Calu3 (cell line): ENCODE results near the gene CACNG4. TPM values are rescaled to one million over a fixed set of nuclear protein-coding genes. Genes with fewer than 3 reads are reported as not detected.

ENCODE experiments used
- BruUV-seq: library from RNA; stranded (reverse); fragments of 400-500 nt; replicated peaks from 2 replicates; lab custom pipeline; 2021; lab: Mats Ljungman, UMichigan
- CTCF ChIA-PET: fragments of 300-600 bp; sonication (Branson Sonifier 250); formaldehyde crosslinking; loops from one replicate; lab custom pipeline; 2022; ENCODE audit warnings: antibody characterized with exemption; lab: Charles Lee
- DNase-seq: peaks from one replicate; pipeline ENCODE4 v3.0.0; 2022
- H3K27ac Mint-ChIP-seq: one replicate; pipeline ENCODE4 v1.8.0; 2022; ENCODE audit warnings: mixed read lengths; ENCODE audit not compliant: unreplicated experiment
- H3K27me3 Mint-ChIP-seq: one replicate; pipeline ENCODE4 v1.8.0; 2022; ENCODE audit warnings: mixed read lengths; ENCODE audit not compliant: unreplicated experiment
- H3K36me3 Mint-ChIP-seq: one replicate; pipeline ENCODE4 v1.8.0; 2022; ENCODE audit warnings: mild to moderate bottlenecking, moderate library complexity, mixed read lengths; ENCODE audit not compliant: insufficient read depth, unreplicated experiment
- H3K4me1 Mint-ChIP-seq: one replicate; pipeline ENCODE4 v1.8.0; 2022; ENCODE audit warnings: mild to moderate bottlenecking, low read depth, mixed read lengths; ENCODE audit not compliant: unreplicated experiment
- H3K4me3 Mint-ChIP-seq: one replicate; pipeline ENCODE4 v1.8.0; 2022; ENCODE audit warnings: mild to moderate bottlenecking, low read depth, moderate library complexity, mixed read lengths; ENCODE audit not compliant: unreplicated experiment
- H3K9me3 Mint-ChIP-seq: one replicate; pipeline ENCODE4 v1.8.0; 2022; ENCODE audit warnings: low read depth, mixed read lengths; ENCODE audit not compliant: unreplicated experiment
- intact Hi-C: fragments of 100-400 bp; cut with micrococcal nuclease; formaldehyde crosslinking; loops from one replicate; pipeline ENCODE4 v1.10.0; 2022; ENCODE audit not compliant: unreplicated experiment
- total RNA-seq: library from RNA; stranded (reverse); gene quantifications from 2 replicates; pipeline ENCODE4 v1.2.3, GENCODE V29; 2022
- TF ChIP-seq, protein P1 (sequence below): fragments of 200-600 bp; IDR thresholded peaks from one replicate; pipeline ENCODE4 v1.8.0; 2022; ENCODE audit warnings: antibody characterized with exemption; ENCODE audit not compliant: unreplicated experiment

The CACNG4 gene
- total RNA-seq, 1 experiment from 2014 or later: 3.8 TPM

DNA sequence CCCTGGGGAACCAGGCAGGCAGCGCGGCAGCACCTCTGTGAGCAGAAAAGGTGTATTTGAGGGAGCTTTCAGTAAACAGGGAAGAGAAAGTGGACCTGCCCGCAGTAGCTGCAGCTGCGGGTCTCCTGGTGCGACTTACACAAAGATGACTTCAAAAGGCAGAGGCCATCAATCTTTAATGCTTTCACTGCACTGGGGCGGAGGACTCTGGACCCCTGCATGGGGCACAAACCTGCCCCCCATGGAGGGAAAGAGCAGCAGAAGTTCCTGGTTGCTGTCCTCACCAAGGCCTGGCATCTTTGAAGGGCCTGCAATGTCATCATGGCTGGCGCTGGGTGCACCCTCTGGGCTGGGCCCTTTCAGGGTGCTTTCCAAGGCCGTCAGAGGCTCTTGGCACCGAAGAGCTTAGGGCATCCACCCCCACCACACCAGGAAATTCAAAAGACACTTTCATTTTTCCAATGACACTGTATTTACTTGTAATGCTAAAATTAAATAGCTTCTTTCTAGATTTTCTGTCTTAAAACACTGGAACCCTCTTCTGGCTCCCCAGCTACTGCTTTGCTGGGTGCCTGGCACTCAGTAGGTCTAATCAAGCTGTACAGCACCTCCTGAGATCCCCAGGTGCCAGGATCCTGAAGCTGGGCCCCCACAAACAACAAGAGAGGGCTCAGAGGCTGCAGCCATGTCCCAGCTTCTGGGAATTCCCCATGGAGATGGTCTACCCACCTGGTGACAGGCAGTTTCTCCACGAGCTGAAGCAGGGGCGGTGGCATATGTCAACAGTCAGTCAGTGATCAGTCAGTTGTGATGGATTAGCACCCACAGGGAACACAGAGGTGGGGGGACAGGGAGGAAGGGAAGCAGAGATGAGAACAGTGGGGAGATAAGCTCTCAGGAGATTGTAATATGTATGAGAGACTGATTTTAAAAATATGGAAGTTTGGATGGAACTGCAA lies 77.7 kb downstream of the CACNG4 start:
- TF ChIP-seq, protein P1, sequence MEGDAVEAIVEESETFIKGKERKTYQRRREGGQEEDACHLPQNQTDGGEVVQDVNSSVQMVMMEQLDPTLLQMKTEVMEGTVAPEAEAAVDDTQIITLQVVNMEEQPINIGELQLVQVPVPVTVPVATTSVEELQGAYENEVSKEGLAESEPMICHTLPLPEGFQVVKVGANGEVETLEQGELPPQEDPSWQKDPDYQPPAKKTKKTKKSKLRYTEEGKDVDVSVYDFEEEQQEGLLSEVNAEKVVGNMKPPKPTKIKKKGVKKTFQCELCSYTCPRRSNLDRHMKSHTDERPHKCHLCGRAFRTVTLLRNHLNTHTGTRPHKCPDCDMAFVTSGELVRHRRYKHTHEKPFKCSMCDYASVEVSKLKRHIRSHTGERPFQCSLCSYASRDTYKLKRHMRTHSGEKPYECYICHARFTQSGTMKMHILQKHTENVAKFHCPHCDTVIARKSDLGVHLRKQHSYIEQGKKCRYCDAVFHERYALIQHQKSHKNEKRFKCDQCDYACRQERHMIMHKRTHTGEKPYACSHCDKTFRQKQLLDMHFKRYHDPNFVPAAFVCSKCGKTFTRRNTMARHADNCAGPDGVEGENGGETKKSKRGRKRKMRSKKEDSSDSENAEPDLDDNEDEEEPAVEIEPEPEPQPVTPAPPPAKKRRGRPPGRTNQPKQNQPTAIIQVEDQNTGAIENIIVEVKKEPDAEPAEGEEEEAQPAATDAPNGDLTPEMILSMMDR: no peak
- no peaks in the 10 kb centered on the region for H3K9me3 Mint-ChIP-seq
- no peak for DNase-seq
- H3K4me3 Mint-ChIP-seq: no peak overlapping the region
- CTCF ChIA-PET: no interaction called here
- H3K36me3 Mint-ChIP-seq: no peaks in the 10 kb centered on the region
- peaks cover 58% of the 10 kb centered on the region for H3K27me3 Mint-ChIP-seq
- H3K4me1 Mint-ChIP-seq: no peaks in the 10 kb centered on the region
- intact Hi-C loops: no loop called here
- BruUV-seq: no TSS peak
- no peak overlapping the region for H3K27ac Mint-ChIP-seq

DNA sequence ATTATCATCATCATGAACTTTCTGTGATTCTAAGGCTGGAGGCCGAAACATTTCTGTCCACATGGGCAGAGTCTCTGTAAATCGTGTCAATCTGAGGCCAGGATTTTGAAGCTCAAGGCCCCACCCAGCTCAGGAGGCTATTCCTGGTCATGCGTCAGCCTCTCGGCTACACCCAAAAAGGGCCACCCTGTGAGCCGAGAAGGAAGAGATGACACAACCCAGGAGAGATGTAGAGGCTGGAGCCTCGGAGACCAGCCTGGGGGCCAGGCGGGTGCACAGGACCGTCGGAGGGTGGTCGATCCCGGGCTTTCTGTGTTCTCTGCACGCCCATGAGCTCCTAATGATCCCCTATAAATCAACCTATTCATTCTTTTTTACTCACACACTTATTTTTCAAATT lies 78.8 kb downstream of the CACNG4 start:
- DNase-seq: no peak
- Mint-ChIP-seq H3K27me3 (peaks cover 54% of the 10 kb centered on the region), H3K9me3 (no peaks in the 10 kb centered on the region), H3K4me3 (no peak overlapping the region), H3K36me3 (no peaks in the 10 kb centered on the region), H3K27ac (no peak overlapping the region), H3K4me1 (no peaks in the 10 kb centered on the region)
- intact Hi-C loops: no loop called here
- TF ChIP-seq, protein P1: no peak
- no TSS peak for BruUV-seq
- CTCF ChIA-PET: no interaction called here

DNA sequence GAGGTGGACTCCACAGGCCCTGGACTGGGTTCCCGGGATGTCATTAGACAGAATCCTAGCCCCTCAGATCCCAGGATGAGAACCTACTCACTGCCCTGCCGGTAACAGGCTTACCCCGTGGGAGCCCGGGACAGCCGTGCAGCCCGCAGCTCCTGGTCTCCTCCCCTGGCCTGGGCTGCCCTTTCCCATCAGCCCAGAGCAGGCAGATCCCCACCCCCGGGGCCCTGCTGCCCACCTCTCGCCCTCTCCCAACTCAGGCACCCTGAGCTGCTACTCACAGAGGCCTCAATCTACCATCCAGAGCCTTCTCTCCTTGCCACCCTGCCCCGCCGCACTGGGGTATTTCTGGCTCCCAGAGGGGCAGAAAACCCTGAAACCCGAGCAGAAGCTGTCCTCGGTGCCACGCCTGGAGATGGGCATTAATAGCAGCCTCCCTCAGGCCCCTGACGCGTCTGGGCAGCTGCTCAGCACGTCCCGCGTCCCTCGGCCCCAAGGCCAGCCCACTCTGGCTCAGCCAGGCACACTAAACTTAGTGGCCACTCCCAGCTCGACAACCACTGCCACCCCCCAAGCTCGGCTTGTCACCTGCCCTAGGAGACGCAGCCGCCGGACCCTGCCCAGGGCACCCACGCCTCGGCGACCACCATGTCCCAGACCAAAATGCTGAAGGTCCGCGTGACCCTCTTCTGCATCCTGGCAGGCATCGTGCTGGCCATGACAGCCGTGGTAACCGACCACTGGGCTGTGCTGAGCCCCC lies 79.7 kb downstream of the CACNG4 start, which contains the start of gene CACNG1:
TSS of gene CACNG1 (plus strand) at position 539 of the 757 bp plus-strand sequence. CDS start at position 646, 107 bp downstream.
- no peaks in the 10 kb centered on the region for H3K4me1 Mint-ChIP-seq
- peaks cover 4% of the 10 kb centered on the region for H3K9me3 Mint-ChIP-seq
- BruUV-seq: no TSS peak
- DNase-seq: no peak
- H3K27ac Mint-ChIP-seq: no peak within 1 kb of the TSS
- H3K36me3 Mint-ChIP-seq: no peaks in the 10 kb centered on the region
- intact Hi-C loops: no loop called here
- no peak within 1 kb of the TSS for H3K4me3 Mint-ChIP-seq
- CTCF ChIA-PET: interaction anchor here (0.6 kb wide), 1 partner anchor 30 kb away, joined by 3 read pairs; no protein-coding TSS in a partner anchor
- peaks cover 63% of the 10 kb centered on the region for H3K27me3 Mint-ChIP-seq
- TF ChIP-seq, protein P1: no peak

DNA sequence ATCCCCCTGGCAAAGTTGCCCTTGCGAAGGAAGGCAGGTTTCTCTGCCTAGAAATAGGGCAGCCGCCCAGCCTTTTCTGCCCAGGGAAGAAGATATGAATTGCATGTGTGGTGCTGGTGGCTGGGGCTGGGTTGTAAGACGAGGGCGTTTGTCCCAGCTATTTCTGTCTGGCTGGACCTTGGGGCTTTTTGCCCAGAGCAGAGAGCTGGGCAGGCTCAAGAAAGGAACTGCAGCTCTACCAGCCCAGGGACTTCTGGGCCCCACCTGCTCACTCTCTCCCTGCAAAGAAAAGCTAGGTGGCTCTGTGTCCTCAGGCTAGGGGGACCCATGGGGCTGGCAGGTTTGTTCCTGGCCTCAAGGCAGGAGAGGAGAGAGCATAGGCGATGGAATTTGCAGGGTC lies 80.4 kb downstream of the CACNG4 start:
- Mint-ChIP-seq H3K4me1 (no peaks in the 10 kb centered on the region), H3K36me3 (no peaks in the 10 kb centered on the region), H3K4me3 (no peak overlapping the region), H3K27ac (no peak overlapping the region), H3K27me3 (peaks cover 64% of the 10 kb centered on the region), H3K9me3 (peaks cover 4% of the 10 kb centered on the region)
- CTCF ChIA-PET: interaction anchor here (0.6 kb wide), 1 partner anchor 30 kb away, joined by 3 read pairs; no protein-coding TSS in a partner anchor
- intact Hi-C loops: no loop called here
- DNase-seq: no peak
- TF ChIP-seq, protein P1: no peak
- no TSS peak for BruUV-seq
